Inflammatory macrophage treated with lipopolysaccharide for 1 hour (primary cell): ENCODE measurements around the gene RPS8.
"Not testable (repeated sequence)": the region's sequence is repeated elsewhere in the genome, so short reads cannot be mapped to it uniquely, and the experiment has no call there.

Experiments
- DNase-seq, 2 donors: peaks; one replicate each; pipeline ENCODE4 v3.0.0-alpha.2; 2020 to 2022

The RPS8 gene

DNA sequence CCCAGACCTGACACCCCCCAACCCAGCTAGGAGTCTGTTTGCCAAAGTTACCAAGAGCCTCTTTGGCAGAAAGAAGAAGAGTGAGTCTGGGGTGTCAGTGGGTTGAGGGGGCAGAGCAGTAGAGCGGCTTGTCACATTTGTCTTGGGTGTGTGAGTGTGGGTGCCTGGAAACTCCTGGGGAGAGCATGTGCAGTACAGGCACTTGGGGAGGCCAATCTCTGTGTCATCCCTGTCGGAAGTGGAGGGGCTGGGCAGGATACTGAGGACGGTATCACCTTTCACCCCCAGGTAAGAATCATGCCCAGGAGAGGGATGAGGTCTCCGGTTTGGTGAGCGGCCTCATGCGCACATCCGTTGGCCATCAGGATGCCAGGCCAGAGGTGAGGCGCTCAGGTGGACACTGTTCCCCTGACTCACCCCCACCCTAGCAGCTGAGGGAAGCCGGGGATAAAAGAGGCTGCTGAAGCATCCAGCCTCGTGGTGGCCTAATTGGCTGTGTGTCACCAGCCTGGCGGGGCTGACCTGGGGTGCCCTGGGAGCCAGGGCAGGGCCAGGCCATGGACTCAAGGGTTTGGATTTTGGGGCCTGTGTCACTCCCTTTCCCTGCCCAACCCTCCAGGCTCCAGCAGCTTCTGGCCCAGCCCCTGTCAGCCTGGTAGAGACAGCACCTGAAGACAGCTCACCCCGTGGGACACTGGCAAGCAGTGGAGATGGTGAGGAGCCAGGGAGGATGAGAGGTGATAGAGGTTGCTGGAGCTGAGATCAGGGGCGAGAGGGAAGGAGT lies 28.2 kb downstream of the RPS8 start:
- DNase-seq = no peak

DNA sequence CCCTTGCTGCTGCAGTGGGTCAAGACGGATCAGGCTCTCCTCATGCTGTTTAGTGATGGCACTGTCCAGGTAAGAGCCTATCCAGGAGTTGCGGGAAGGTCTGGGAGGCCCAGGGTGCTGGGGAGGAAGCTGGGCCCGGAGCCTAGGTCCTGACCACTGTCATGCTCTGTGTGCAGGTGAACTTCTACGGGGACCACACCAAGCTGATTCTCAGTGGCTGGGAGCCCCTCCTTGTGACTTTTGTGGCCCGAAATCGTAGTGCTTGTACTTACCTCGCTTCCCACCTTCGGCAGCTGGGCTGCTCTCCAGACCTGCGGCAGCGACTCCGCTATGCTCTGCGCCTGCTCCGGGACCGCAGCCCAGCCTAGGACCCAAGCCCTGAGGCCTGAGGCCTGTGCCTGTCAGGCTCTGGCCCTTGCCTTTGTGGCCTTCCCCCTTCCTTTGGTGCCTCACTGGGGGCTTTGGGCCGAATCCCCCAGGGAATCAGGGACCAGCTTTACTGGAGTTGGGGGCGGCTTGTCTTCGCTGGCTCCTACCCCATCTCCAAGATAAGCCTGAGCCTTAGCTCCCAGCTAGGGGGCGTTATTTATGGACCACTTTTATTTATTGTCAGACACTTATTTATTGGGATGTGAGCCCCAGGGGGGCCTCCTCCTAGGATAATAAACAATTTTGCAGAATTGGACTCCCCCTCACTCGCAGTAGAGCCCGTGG lies 30.1 kb downstream of the RPS8 start:
- no peak for DNase-seq

DNA sequence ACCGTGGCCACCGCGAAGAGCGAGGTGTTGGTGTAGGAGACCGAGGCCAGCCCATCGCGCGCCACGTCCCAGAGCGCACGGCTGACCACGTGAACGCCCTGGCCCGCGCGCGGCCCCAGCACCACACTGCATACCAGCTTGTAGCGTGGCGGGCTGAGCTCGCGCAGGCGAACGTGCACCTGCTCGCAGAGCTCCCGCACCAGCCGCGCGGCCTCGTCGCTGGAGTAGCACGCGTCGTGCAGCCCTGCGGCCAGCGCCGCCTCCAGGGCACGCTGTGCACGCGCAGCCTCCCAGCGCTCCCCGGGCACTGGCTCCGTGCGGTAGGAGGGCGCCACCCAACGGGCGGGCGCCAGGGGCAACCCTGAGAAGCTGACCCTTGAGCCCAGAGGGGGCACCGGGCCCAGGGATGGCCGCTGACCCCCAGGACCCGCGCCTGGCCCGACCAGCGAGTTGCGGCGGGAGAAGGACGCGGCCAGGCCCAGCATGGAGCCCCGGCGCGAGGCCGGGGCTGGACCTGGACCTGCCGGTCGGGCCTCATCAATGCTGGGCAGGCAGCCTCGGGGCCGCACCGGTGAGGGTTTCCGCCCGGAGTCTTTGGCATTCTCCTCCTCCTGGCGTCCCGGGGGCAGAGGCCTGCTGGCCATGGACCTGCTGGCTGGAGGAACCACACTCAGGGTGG lies 30.8 kb downstream of the RPS8 start:
- no peak for DNase-seq

DNA sequence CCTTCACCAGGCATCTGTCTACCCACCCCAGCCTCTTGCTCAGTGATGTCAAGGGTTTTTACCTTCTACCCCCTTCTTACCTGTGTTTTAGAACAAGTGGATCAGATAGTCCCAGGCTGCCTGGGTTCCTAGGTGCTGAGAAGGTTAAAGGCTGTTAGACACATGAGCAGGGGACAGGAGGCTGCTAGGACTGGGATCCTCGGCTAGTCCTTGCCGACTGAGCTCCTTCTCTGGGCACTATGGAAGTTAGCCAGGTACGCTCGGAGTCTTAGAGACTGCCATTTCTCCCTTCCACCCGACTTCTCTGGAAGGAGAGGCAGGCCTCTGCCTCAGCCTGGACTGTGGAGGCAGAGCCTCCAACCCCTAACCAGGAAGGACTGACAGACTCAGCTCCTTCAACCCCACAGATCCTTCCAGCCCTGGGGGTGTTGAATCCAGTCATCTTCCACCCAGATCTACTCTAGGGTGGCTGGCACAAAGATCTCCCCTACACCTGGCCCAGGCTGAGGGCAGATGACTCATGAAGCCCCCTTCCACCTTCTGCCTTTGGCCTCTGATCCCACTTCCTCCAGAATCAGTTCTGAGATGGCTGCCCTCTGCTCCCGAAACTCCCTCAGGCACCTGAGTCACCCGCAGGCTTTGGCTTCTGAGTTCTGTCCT lies 31.5 kb downstream of the RPS8 start, which contains the start of gene DYNLT4:
DYNLT4 (minus strand) TSS at position 648 of the 660 bp plus-strand sequence. CDS start 683 bp downstream, outside the sequence.
- DNase-seq = no peak

DNA sequence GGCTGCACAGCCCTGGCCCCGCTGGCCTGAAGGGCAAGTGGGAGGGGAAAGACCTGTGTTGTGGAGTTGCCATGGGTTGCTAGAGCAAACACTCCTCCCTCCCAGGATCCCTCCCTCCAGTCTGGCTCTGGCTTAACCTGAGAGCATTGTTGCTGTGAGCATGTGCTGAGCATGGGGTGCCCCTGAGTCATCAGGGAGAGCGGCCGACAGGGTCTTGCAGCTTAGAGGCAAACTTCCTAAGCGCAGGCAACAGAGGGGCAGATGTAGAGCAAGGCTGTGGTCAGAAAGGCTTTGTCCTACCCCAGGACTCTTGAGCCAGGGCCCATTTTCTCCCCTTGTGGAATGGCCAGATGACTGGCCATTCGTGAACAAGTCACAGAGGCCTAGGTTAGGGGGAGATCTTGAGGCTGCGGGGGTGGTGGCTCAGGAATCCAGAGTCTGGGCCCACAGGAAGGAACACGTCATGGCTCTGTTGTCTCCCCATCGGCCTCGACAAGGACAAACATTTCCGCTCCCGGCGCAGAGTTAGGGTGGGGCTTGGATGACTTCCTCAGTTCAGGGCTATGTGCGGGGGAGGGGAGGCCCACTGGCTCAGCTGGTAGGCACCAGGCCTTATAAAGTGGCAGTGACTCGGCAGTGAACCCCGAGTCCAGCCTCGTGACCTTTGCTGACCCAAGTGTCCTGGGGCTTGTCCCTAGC lies 32.2 kb downstream of the RPS8 start:
- peak; percentile 98 to 100 for DNase-seq

DNA sequence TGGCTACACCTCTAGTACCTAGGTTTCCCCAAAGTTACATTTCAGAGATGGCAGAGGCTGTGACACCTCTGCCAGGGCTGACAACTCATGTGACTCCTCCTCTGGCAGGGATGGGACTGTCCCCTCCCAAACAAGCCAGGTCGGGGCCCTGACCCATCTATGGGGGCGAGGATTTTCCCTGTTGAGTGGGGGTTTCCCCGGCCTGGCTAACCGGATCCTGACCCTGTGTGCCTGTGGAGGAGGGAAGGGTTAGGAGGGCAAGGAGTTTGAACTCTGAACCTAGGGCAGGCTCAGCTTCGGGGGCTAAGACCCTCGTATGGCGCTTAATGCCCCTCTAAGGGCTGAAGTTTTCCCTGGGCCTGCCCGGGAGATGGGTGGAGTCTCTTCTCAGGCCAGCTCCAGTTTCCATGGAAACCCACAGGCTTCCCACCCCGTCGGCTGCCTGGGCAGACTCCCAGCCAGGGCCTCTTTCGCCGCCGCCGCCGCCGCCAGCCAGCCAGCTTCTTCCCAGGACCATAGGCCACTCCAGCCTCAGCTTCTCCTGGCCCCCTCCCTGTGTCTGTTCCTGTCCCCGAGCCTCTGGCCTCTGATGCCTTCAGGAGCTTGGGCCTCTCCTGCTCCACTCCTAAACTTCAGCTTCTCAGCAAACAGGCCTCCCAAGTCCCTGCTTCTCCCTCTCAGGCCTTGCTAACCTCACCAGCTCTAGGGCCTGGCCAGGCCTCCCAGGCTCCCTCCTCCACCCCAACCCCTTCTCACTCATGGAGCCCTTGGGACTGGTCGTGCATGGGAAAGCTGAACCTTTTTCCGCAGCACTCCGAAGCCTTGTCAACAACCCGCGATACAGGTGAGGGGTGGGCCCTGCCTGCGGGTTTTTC lies 33.0 kb downstream of the RPS8 start, which contains the start of gene BTBD19:
BTBD19 (plus strand) TSS at position 461 of the 875 bp plus-strand sequence; CDS start at position 759, 298 bp downstream.
- DNase-seq = peak in 1 of 2 donors; percentile 94

DNA sequence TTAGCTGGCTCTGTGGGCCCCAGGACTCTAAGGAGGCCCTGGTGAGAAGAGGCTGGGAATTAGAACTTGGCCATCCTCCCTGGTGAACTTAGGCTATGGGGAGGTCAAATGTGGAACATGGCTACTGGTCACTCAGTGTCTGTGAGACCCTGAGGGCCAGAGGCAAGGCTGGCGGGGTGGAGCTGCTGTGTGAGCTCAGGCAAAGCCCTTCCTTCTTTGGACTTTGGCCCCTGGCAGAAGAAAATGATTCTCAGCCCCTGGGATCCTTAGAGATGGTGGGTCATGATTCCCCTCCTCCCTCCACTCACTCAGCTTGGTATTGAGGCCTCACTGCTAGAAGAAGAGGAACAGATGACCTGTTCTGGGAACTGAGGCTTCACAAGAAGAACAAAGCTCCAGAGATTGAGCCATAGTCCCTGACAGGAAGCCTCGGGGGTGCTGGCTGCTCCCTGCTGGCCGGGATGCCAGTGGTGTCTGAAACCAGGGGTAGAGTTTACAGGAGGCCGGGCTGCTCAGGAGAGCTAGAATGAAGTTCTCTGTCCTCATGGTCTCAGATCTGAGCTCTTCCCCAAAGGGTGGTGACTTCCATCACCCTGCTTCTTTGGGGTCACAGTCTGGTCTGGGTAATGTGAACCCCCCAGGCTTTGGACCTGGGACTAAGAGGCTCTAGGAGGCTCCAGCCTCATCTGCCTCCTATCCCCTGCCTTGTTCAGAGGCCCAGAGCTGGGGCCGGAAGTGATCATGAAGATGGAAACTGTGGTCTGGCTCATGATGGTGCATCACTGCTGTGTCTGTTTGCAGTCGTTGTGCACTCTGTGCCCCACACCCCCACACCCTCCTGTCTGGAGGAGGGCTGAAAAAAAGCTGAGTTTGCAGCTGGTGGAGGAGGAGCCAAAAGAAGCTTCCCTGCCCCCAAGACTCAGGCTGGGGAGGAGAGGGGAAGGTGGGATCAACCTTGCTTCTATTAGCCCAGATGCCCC lies 33.9 kb downstream of the RPS8 start:
- DNase-seq = peak; percentile 78 to 87

DNA sequence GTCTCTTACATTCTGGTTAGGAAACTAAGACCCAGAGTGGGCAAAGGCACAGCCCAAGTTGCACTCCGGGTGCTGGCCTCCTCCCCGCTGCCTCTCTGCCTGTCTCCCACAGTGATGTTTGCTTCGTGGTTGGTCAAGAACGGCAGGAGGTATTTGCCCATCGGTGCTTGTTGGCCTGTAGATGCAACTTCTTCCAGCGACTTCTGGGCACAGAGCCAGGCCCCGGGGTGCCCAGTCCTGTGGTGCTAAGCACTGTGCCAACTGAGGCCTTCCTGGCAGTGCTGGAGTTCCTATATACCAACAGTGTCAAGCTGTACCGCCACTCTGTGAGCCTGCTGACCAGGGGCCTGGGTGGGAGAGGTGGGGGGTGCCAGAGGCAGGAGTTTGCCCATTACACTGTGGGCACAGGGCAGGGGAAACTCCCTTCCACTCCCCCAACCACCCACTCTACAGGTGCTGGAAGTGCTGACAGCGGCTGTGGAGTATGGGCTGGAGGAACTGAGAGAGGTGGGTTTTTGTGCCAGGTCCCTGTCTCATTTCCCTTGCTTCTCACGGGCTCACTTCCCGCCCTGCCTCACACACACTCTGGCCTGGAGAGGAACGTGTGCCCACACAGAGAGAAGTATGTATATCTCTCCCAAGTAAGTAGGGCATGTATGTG lies 34.9 kb downstream of the RPS8 start:
- peak; percentile 47 to 61 for DNase-seq

DNA sequence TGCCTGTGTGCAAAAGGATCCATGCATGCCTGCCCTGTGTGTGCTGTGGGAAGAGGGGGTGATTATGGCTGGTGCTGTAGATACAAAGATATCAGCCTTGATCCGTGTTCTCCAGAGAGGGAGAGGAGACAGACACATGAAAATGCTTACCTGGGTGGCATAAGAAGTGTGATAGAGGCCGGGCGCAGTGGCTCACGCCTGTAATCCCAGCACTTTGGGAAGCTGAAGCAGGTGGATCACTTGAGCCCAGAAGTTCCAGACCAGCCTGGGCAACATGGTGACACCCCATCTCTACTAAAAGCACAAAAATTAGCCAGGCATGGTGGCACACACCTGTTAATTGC lies 35.4 kb downstream of the RPS8 start:
- not testable (repeated sequence) for DNase-seq

DNA sequence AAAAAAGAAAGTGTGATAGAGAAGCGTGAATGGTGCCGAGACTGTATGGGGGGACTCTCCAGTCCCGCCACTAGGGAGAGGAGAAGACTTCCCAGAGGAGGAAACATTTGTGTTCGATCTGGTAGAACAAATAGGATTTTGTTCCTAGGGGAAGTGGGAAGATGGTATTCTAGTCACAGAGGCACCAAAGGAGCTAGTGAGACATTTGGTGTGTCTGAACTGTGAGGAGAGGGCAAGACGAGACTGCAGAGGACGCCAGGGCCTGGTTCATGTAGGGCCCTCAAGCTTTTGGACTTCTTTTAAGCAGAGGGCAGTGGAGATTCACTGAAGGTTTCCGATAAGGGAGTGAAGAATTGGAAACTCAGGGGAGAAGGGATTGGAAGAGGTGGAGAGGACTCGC lies 35.9 kb downstream of the RPS8 start:
- no peak for DNase-seq

DNA sequence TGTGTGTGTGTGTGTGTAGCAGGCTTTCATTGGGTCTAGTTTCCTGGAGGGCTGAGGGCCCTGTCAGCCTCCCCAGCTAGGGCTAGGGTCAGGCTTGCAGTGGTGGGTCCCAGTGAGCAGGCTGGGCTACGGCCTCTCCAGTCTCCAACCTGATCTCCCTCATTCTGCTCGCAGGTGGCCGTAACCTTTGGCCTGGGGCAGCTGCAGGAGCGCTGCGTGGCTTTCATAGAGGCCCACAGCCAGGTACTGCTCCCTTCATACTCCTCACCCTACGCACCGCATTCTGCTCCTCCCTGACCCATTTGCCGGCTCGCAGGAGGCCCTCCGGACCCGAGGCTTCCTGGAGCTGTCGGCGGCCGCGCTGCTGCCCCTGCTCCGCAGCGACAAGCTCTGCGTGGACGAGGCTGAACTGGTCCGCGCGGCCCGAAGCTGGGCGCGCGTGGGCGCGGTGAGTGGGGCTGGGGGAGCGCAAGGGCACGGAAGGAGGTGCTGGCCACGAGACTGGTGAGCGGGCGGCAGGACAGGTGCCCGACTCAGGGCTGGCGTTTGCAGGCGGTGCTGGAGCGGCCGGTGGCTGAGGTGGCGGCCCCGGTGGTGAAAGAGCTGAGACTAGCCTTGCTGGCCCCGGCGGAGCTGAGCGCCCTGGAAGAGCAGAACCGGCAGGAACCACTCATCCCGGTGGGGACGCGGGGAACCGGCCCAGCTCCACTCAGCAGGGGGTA lies 37.6 kb downstream of the RPS8 start:
- no peak for DNase-seq

DNA sequence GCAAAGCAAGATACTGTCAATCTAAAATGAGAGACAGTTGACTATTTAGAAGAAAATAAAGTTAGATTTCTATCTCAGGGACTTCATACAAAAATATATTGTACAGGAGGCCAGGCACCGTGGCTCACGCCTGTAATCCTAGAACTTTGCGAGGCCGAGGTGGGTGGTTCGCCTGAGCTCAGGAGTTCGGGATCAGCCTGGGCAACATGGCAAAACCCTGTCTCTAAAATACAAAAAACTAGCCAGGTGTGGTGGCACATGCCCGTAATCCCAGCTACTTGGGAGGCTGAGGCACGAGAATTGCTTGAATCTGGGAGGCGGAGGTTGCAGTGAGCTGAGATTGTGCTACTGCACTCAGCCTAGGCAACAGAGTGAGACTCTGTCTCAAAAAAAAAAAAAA lies 40.6 kb downstream of the RPS8 start:
- DNase-seq = not testable (repeated sequence)

DNA sequence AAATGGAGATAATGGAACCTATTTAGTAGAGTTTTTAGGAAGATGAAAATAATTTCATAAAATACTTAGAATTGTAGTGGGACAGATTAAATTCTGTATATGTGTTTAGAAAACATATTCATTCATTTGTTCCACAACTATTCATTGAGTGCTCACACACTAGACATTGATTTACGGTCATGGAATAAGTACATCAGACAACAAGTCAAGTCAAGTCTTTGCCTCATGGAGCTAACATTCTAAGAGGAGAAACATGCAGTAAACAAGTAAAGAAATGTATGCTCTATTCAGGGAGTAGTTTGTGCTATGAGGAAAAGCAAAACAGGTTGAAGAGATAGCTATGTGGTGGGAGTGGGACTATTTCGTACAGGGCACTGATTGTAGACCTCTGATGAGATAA lies 42.0 kb downstream of the RPS8 start:
- no peak for DNase-seq

DNA sequence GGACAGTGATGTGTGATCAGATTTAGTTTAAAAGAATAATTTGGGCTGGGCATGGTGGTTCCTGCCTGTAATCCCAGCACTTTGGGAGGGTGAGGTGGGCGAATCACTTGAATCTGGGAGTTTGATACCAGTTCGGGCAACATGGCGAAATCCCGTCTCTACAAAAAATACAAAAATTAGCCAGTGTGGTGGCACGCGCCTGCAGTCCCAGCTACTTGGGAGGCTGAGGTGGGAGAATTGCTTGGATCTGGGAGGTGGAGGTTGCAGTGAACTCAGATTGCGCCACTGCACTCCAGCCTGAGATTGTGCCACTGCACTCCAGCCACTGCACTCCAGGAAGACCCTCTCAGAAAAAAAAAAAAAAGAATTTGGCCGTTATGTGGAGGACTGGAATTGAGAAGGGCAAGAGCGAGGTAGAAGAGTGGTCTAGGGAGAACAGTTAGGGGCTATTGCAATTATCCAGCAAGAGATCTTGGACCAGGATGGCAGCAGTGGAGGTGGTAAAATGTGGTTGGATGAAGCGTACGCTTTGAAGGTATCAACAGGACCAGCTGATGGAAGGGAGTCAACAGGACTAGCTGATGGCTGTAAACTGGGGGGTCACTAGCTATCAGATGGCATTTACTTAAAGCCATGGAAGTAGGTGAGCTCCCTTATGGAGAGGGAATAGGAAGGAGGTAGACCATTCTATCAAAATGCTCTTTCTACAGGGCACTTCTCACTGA lies 42.6 kb downstream of the RPS8 start:
- no peak for DNase-seq

DNA sequence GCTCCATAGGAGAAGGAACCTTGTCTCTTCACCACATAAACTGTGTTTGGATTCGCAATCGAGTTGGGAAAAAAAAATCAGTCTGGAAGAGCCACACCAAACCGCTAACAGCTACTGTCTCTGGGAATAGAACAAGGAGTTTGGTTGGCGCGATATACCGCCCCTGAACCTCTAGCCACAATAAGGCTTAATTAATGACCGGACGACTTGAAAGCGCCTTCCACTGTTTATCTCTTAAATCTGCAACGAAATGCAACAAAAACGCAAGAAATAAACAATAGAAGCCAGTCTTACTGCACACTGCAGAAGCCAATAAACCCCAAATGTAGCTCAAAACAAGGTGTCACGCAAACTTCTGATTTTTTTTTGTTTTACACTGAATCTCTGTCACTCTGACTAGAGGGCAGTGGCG lies 43.9 kb downstream of the RPS8 start:
- DNase-seq = no peak

DNA sequence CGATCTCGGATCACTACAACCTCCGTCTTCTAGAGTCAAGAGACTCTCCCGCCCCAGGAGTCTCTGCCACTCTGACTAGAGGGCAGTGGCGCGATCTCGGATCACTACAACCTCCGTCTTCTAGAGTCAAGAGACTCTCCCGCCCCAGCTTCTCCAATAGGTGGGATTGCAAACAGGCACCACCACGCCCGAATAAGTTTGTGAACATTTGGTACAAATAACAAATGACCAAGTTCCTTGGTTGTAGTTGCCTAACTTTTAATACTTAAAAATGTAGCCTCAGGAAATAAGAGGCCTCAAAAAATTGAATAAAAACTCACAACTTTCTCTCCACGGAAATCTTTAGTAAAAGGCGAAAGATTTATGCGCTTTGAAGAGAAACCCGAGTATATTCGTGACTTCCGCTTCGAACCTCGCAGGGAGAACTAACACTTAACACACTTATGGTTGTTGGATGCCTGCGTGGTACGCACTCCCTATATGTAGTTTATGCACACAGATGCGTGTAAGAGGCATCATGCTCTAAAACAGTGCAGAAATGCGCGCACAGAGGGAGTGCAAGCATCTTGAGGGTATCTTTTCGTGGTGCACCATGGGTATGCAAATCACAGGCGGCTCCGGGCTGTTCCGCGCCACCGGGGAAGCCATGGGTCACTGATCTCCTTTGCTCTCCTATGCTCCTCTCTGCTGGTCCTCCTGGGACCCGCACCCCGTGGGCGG lies 44.4 kb downstream of the RPS8 start:
- DNase-seq = peak; percentile 76 to 84
